T-helper 2 cell (primary cell): ENCODE results near the gene KEAP1.

Experiments
- DNase-seq, 5 experiments: peaks; one replicate each; pipeline versions ENCODE4 v3.0.0 to v3.0.0-alpha.2; 2012 to 2022

Gene KEAP1

DNA sequence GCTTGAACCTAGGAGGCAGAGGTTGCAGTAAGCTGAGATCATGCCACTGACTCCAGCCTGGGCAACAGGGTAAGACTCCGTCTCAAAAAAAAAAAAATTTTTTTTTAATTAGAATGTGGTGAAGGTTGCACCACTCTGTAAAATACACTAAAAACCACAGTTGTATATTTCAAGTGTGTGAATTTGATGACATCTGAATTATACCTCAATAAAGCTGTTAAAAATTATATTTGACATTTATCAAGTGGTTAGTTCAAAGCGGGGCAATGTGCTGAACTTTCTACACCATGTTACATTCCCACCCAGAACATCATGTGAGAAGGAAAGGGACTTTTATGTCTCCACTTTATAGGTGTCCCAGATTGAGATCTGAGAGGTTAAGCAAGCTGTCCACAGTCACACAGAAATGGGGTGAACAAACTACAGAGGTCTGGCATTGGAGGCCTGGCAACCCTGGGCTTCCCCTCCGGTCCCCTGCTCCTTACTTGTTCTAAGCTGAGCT, 20.0 kb upstream of the KEAP1 start:
- DNase-seq = peak in 1 of 5 experiments; percentile 84

DNA sequence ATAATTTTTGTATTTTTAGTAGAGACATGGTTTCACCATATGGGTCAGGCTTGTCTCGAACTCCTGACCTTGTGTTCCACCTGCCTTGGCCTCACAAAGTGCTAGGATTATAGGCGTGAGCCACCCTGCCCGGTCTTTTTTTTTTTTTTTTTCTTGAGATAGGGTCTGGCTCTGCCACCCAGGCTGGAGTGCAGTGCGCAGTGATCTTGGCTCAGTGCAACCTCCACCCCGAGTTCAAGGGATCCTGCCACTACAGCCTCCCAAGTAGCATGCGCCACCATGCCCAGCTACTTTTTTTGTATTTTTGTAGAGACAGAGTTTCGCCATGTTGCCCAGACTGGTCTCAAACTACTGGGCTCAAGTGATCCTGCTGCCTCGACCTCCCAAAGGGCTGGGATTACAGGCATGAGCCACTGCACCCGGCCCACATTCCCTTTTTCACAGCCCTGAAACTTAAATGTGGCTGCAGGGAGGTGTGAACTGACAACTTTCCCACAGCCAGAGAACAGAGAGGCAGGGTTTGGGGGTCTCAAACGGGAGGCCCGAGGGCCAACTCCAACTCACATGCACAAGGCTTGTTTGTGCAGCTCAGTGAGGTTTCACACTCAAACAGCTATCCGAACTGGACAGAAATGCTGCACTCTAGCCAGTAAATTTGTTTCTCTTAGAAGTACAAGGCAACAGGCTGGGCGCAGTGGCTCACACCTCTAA, 18.5 kb upstream of the KEAP1 start:
- DNase-seq = no peak

DNA sequence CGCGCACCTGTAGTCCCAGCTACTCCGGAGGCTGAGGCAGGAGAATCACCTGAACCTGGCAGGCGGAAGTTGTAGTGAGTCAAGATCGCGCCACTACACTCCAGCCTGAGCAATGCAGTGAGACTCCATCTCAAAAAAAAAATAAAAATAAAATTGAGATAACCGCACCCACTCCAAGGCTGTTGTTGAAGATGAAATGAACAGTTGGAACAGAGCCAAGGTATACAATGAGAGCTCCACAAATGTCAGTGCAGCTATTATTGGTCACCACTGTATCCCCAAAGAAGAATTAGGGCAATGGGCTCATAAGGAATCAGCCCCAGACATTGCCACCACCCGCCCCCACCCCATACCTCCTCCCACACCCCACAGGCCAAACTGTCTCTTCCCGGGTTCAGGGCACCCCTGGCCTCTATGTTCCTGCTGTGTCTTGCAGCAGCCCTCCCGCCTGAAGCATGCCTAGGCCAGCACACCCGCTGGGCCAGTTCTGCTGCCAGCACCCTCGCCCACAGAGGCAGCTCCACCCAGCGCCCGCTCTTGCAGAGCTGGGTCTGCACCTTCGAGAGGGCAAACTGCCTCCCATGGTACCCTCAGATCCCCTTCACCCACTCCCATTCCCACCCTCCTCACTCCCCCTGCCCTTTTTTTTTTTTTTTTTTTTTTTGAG, 17.6 kb upstream of the KEAP1 start:
- DNase-seq = no peak

DNA sequence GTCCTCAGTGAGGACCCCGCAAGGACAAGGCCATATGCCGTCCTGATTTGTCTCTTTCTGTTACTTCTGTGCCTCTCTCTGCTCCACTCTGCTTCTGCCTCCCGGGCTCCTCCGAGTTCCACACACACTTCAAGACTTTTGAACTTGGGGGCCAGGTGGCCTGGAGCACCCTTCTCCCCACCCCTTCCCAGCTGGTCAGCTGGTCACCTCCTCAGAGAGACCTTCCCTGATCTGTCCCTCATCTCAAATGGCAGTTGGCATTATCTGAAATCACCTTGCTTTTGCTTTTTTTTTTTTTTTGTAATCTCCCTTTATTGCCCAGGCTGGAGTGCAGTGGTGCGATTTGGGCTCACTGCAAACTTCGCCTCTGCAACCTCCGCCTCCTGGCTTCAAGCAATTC, 16.3 kb upstream of the KEAP1 start:
- DNase-seq = no peak

DNA sequence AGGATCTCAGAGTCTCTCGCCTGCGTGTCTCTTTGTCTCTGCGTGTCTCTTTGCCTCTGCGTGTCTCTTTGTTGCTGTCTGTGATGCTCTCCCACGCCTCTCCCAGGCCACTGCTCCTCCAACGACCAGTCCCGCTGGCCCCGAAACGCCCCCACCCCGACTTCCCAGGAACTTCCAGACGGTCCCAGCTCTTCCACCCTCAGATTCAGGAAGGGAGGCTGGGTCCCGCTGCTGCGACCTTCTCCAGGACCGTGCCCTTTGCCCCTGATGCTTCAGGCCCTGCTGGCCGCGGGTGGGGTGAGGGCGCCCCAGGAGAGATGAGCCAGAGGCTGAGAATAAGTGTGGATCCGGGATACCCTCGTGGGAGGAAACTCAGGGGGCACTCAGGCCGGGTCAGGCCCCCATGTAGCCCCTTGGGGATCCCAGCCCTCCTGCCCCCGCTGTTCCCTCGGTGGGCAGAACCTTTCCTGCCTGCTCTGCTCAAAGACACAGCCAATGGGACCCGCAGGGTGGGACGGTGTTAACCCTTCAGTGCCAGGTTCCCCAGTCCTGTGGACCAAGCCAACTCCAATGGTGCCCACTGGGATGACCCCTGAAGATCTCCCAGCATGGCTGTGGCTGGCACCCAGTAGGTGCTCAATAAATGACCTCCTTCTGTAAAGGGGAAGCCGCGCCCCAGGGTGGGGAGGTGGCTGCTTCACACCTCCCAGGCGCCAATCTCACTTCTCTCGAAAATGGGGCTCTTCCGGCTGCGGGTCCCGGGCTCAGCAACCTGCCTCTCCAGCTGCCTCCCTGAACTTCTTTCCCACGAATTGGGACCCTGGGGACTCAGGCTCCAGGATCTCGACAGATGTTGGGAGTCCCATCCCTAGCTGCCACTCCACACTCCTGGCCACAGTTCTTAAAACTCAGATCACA, 15.5 kb upstream of the KEAP1 start:
- DNase-seq = peak in 1 of 5 experiments; percentile 69

DNA sequence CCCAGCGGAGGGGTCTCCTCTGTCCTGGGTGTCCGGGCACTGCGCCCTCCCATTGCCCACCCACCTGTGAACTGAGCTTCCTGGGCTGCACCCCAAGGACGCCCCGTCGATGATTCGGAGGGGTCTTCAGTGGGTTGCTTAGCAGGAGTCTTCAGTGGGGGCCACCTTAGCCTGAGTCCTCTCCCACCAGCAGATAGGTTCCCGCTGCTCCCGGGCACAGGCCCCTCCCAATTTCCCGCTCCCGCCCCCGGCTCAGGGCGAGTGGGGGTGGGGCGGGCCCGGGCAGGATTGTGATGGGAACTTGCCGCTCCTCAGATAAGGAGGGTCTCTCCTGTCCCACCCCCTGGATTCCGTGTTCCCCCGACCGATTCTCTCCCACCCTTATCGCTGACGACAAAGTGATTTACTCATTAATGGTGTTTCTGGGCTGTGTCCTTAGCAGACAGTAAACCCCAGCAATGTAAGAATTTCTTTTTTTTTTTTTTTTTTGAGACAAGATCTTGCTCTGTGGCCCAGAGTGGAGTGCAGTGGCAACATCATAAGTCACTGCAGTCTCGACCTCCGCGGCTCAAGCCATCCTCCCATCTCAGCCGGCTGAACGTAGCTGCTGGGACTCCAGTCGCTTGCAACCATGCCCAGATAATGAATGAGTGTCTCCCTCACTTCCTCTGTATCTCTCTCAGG, 14.7 kb upstream of the KEAP1 start:
- DNase-seq = peak in 2 of 5 experiments; percentile 43 to 68

DNA sequence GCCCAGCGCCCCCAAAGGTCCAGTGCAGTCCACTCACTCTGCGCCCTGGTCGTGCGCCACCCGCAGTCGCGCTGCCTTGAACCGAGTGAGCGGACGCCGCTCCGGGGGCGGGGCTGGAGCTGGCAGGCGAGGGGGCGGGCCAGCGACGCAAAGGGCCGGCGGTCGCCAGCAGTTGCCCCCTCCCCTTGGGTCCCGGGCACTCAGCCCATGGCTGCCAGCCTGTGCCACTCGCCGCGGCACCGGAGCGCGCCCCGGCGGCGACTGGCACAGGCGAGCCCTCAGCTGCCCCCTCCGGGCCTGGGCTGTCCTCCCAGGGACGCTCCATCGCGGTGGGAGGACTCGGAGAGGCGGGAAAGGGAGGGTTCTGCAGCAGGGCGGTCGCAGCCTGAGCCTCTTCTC, 14.2 kb upstream of the KEAP1 start, which contains the start of gene S1PR5:
Gene S1PR5, minus strand, starts transcription at position 87 of the 399 bp plus-strand sequence. CDS start 2,436 bp downstream, outside the sequence.
- DNase-seq = no peak

DNA sequence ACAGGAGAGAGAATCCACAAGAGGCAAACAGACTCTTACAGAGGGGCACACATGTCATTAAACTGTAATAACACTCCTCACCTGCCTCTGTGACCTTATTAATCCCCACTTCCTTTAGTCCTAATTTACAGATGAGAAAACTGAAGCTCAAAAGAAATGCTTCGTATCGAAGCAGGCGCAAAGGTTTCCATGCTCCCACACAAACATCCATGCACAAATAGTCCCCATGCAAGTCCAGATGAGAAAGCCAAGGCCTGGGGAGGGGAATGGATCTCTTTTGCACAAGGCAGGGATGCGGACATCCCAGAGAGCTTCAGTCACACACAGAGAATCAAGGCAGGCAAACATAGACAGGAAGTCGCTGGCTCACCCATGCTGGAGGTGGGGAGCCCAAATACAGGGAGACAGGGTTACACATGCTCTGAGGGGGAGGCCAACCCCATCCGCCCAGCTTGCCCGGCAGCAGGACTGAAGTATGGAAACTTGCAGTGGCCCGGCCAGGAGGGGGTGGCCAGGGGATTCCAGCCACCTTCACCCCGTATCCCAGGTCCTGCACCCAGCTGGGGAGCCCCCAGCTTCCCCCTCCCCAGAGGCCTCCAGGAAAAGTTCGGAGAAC, 13.6 kb upstream of the KEAP1 start:
- peak in 1 of 5 experiments; percentile 58 for DNase-seq

DNA sequence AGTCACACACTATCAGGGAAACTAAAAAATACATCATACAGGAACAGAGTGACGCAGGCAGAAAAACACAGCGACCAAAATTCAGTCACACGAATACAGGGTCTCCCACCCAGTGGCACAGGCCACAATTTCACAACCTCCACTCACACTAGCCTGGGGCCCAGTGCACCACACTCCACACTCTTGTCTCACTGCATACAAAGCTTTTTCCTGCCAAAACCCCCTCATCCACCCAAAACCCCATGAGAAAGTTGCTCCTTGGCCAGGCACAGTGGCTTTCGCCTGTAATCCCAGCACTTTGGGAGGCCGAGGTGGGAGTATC, 12.9 kb upstream of the KEAP1 start:
- peak in 1 of 5 experiments; percentile 86 for DNase-seq

DNA sequence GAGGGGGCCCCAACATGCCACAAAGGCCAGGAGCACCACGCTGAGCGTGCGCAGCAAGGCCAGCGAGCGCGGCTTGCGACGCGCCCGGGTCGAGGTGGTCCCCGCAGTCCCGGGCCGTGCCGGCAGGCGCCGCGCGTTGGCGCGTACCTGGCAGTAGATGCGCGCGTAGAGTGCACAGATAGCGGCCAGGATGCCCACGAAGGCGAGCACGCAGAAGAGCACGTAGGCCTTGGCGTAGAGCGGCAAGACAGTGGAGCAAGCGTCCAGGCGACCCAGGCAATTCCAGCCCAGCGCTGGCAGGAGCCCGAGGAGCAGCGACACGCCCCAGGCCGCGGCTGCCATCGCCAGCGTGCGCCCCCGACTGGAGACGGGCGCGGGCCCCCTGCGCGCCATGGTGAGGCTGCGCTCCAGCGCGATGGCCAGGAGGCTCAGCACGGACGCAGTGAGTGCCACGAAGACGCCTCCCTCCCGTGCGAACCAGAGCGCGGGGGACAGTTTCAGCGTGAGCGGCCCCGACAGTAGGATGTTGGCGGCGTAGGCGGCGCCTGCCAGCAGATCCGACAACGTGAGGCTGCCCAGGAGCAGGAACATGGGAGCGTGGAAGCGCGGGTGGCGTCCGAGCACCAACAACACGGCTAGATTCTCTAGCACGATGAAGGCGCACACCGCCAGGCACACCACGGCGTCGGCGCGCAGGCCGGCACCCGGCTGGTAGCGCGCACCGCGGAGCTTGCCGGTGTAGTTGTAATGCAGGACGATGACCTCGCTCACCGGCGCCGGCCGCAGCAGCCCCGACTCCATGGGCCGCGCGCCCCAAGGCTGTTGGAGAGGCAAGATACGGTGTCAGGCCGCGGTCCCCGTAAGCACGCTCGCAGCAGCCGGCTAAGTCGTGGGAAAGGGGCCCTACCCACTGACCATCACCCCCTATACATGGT, 11.3 kb upstream of the KEAP1 start:
- DNase-seq = peak in 1 of 5 experiments; percentile 69

DNA sequence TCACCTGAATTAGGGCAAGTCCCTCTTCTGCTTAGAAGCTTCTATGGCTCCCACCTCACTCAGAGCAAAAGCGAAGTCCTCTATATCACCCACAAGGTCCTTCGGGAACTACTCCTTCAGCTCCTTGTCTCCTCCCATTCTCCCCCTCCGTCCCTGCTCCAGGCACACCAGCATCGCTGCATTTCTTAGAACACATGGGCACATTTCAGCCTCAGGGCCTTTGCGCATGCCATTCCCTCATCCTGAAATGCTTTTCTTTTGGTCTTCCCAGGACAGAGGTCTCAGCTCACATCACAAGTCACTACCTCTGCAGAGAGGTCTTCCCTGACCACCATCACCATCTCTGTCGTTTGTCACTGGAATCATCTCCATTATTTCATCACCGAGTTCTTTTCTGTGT, 10.1 kb upstream of the KEAP1 start:
- no peak for DNase-seq

DNA sequence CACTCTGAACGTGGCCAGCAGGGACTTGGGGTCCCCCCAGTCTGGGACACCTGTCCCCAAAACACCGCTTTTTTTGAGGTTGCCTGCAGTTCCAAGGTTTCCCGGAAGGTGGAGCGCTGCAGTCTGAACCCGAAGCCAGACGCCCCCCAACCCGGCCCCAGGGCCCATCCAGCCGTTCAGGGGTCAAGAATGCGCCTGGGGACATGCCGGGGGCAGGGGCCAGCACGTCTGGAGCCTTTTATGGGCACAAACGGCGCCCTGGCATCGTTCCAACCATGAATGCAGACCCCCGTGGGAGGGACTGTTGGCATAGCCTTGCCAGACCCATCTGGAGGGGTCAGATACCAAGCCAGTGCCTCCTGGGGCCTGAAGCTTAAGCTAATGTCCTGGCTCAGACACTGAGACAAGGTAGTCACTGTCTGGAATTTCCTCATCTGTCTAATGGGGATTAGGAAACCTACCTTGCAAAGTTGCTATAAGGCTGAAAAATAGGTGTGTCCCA, 7.2 kb upstream of the KEAP1 start:
- DNase-seq = peak in 4 of 5 experiments; percentile 31 to 59 (median 38)

DNA sequence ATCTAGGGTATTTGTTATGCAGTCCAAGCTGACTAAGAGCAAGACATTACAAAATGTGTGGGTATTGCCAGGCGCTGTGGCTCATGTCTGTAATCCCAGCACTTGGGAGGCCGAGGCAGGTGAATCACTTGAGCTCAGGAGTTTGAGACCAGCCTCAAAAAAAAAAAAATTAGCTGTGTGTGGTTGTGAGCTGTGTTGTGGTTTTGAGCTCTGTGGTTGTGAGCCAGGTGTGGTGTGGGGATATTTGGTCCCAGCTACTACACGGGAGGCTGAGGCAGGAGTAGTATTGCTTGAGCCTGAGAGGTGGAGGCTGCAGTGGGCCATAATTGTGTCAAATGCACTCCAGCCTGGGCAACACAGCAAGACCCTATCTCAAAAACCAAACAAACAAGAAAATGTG, 5.6 kb upstream of the KEAP1 start:
- DNase-seq = peak in 2 of 5 experiments; percentile 35 to 53

DNA sequence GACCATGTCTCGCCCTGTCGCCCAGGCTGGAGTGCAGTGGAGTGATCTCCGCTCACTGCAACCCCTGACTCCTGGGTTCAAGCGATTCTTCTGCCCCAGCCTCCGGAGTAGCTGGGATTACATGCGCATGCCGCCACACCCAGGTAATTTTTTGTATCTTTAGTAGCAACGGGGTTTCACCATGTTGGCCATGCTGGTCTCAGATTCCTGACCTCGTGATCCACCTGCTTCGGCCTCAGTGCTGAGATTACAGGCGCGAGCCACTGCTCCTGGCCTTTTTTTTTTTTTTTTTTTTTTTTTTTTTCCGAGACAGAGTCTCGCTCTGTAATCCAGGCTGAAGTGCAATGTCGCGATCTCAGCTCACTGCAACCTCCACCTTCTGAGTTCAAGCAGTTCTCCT, 4.9 kb upstream of the KEAP1 start:
- no peak for DNase-seq

DNA sequence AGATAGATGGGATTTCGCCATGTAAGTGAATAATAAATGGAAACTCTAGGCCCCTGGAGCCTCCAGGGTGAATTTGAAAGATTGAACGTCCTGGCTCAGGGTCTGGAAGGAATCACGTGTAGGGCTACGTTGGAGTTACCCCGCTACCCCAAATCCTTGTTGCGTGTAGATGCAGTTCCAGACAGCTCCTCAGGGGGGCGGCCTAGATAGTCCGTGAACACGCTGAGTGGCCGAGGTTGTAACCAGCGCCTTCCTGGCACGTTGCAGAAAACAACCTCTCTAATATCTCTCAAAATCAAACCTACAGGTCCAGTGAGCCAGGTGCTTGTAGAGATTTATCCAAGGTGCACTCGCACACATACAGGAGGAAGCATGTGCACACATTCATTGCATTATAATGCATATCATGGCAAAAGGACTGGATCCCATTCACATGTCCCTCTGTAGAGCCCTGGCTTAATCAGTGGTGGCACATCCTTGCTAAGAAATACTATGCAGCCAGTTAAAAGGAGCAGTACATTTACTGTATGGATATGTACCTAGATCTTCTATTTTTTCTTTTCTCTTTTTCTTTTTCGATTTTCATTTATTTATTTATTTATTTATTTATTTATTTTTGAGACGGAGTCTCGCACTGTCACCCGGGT, 2.5 kb upstream of the KEAP1 start:
- peak; percentile 46 to 85 (median 66) for DNase-seq

DNA sequence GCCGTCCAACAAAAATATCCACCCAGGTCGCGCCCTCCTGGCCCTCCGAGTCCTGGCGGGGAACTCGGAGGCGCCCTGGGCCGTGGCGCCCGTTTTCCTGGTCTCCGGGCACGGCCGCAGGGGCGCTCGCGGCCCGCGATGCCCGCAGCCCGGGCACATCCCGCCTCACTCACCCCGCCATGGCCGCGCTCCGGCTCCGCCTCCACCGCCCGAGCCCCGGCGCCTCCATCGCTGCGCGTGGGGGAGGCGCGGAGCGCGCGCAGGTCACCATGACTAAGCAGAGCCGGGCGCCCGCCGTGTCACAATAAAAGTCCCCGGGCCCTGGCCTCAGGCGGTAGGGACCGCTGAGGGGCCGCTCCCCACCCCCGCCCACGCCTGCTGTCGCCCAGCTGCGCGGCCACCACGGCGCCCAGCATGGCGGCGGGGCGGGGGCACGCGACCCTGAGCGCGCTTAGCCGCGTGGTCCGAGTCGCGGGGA, 593 bp downstream of the KEAP1 start:
- peak; percentile 73 to 95 (median 81) for DNase-seq

DNA sequence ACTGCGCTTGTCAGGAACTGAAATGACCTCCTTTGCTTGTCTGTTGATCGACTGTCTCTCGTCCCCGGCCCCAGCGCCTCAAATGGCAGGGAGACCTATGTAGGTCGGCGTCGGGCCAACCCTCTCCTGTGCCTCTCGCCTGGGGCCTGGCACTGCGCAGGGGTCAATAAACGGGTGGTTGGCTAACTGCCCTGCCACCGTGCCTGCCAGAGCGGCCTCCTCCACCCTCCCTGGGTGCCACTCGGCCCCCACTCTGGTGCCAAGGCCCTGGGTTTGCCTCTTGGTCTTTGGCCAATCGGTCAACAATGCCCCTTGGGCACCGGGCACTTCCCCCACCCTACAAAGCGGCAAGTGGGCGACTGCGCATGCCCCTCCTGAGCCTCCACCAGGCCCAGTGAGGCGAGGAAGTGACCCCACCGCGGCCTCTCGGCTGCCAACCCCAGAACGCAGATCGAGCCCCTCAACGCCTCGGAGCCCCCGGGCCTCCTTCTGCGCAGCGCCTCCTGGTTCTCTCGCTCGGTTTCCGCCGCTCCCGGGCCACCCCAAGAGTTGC, 1.1 kb downstream of the KEAP1 start:
- DNase-seq = peak in 2 of 5 experiments; percentile 21 to 55

DNA sequence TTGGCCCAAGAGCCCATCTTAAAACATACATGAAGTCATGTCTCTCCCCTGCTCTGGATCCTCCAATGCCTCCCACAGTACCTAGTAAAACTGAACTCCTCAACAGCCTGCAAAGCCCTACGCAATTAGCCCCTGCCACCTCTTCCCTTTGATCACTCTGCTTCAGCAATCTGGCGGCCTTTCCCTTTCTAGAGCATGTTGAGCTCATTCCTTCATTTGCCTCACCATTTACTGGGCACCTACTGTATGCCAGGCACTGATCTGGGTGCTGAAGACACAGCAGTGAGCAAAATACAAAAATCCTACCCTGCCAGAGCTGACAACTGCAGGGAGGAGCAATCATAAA, 2.9 kb downstream of the KEAP1 start:
- DNase-seq = no peak

DNA sequence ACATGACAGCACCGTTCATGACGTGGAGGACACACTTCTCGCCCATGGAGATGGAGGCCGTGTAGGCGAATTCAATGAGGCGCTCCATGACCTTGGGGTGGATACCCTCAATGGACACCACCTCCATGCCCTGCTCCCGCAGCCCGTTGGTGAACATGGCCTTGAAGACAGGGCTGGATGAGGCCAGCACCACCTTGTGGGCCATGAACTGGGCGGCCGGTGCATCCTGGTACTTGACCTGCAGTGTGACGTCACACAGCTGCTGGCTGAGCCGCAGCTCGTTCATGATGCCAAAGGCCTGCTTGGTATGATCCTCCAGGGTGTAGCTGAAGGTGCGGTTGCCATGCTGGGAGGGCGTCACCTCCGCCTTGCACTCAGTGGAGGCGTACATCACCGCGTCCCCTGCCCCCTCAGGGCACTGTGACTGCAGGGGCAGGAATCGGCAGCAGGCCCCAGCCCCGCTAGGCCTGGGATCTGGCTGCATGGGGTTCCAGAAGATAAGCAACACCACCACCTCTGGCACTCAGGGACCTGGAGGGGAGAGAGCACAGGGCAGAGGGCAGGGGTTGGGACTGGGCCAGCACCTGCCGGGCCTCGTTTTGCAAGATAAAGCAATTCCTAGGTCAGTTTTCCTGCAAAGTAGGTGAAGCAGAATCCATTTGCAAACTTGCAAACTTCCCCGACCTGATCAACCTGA, 3.5 kb downstream of the KEAP1 start:
- no peak for DNase-seq
